TTC549 (cell line): ENCODE results near the gene ZFP62.
"Not testable (repeated sequence)": the region's sequence is repeated elsewhere in the genome, so short reads cannot be mapped to it uniquely, and the experiment has no call there.

ENCODE experiments used
- FAIRE-seq: peaks from 2 replicates; lab custom pipeline; 2012; peaks lifted over from hg19 to GRCh38; lab: Jason Lieb, UNC

ZFP62 gene

GRCh38 chr5:180829726-180830125, 31.4 kb downstream of the ZFP62 start:
- no peak for FAIRE-seq

- FAIRE-seq: not testable (repeated sequence)
Observed at GRCh38 chr5:180828756-180829531, 32.1 kb downstream of the ZFP62 start.

- FAIRE-seq: not testable (repeated sequence)
Observed at GRCh38 chr5:180827374-180827773, 33.7 kb downstream of the ZFP62 start.

GRCh38 chr5:180825768-180826525, 35.1 kb downstream of the ZFP62 start:
- no peak for FAIRE-seq

- FAIRE-seq: no peak
Observed at GRCh38 chr5:180824630-180825476, 36.2 kb downstream of the ZFP62 start.

GRCh38 chr5:180823940-180824629, 37.0 kb downstream of the ZFP62 start:
- no peak for FAIRE-seq

- no peak for FAIRE-seq
Observed at GRCh38 chr5:180823346-180823745, 37.7 kb downstream of the ZFP62 start.

GRCh38 chr5:180821538-180821937, 39.5 kb downstream of the ZFP62 start:
- no peak for FAIRE-seq

- FAIRE-seq: no peak
Observed at GRCh38 chr5:180820788-180821321, 40.2 kb downstream of the ZFP62 start.

GRCh38 chr5:180818677-180819341, 42.3 kb downstream of the ZFP62 start:
- no peak for FAIRE-seq

- no peak for FAIRE-seq
Observed at GRCh38 chr5:180817893-180818674, 43.0 kb downstream of the ZFP62 start.

- FAIRE-seq: no peak
Observed at GRCh38 chr5:180816608-180817534, 44.2 kb downstream of the ZFP62 start.

- FAIRE-seq: no peak
Observed at GRCh38 chr5:180815293-180815917, 45.7 kb downstream of the ZFP62 start.

- FAIRE-seq: no peak
Observed at GRCh38 chr5:180813420-180813819, 47.7 kb downstream of the ZFP62 start.

GRCh38 chr5:180811623-180812124, 49.4 kb downstream of the ZFP62 start:
- no peak for FAIRE-seq

GRCh38 chr5:180810959-180811622, 50.0 kb downstream of the ZFP62 start:
- no peak for FAIRE-seq

GRCh38 chr5:180810210-180810958, 50.7 kb downstream of the ZFP62 start:
- FAIRE-seq: no peak
